GM23338 (cell line): ENCODE measurements around the gene TRPM2.

Experiments used
- CREB1 ChIP-seq: fragments of 250-450 bp; sonication (Bioruptor Pico); IDR thresholded peaks from 2 replicates; pipeline ENCODE4 v1.5.0; 2020; ENCODE audit warnings: low read depth, mild to moderate bottlenecking, moderate library complexity
- EZH2 ChIP-seq: fragments of 200-600 bp; sonication (generic); IDR thresholded peaks from one replicate; pipeline ENCODE4 v1.8.0; 2017; ENCODE audit warnings: antibody characterized with exemption, mild to moderate bottlenecking, low read depth; ENCODE audit not compliant: unreplicated experiment
- EZH2phosphoT487 ChIP-seq: fragments of 200-600 bp; sonication (generic); IDR thresholded peaks from one replicate; pipeline ENCODE4 v1.8.1; 2018; ENCODE audit warnings: antibody characterized with exemption; ENCODE audit not compliant: unreplicated experiment
- JUNB ChIP-seq: IDR thresholded peaks from one replicate; pipeline ENCODE4 v1.6.1; 2016; ENCODE audit warnings: antibody characterized with exemption; ENCODE audit not compliant: unreplicated experiment
- NANOG ChIP-seq: IDR thresholded peaks from 2 replicates; pipeline ENCODE4 v1.6.1; 2016; ENCODE audit warnings: antibody characterized with exemption, borderline replicate concordance
- POLR2AphosphoS5 ChIP-seq: IDR thresholded peaks from 2 replicates; pipeline ENCODE4 v1.6.1; 2016; ENCODE audit warnings: antibody characterized with exemption, low read depth
- REST ChIP-seq: IDR thresholded peaks from one replicate; pipeline ENCODE4 v1.6.1; 2018; ENCODE audit warnings: antibody characterized with exemption; ENCODE audit not compliant: unreplicated experiment
- TF ChIP-seq, protein P1 (sequence below), 2 experiments: fragments of 200-600 bp in 1 of 2; sonication (generic) in 1 of 2; conservative IDR thresholded peaks; 2 replicates each; pipeline versions ENCODE4 v1.5.1 to v1.6.1; 2016 to 2017; ENCODE audit warnings: antibody characterized with exemption in 2 of 2, low read depth in 2 of 2, mild to moderate bottlenecking in 2 of 2, moderate library complexity in 1 of 2
- TF ChIP-seq, protein P2 (sequence below): fragments of 250-450 bp; sonication (Bioruptor Pico); IDR thresholded peaks from 2 replicates; pipeline ENCODE4 v1.5.0; 2020; ENCODE audit warnings: mild to moderate bottlenecking, moderate library complexity

DNA sequence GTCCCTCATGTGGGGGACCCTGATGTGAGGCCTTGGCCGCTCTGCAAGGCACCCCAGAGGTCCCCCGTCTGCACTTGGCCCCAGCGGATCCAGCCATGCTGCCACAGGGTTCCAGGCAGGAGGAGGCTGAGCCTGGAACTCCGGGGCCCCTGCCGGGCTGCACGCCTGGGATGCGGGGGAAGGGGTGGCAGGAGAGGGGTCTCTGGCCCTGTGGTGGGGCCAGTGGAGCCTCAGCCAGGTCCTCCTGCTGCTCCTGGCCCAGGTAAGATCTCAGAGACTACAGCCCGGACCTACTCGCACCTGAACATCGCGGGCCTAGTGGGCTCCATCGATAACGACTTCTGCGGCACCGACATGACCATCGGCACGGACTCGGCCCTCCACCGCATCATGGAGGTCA is 40.7 kb upstream of the TRPM2 start:
- TF ChIP-seq, protein P1, sequence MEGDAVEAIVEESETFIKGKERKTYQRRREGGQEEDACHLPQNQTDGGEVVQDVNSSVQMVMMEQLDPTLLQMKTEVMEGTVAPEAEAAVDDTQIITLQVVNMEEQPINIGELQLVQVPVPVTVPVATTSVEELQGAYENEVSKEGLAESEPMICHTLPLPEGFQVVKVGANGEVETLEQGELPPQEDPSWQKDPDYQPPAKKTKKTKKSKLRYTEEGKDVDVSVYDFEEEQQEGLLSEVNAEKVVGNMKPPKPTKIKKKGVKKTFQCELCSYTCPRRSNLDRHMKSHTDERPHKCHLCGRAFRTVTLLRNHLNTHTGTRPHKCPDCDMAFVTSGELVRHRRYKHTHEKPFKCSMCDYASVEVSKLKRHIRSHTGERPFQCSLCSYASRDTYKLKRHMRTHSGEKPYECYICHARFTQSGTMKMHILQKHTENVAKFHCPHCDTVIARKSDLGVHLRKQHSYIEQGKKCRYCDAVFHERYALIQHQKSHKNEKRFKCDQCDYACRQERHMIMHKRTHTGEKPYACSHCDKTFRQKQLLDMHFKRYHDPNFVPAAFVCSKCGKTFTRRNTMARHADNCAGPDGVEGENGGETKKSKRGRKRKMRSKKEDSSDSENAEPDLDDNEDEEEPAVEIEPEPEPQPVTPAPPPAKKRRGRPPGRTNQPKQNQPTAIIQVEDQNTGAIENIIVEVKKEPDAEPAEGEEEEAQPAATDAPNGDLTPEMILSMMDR (conservative IDR thresholded peaks at IDR 0.05; ENCODE audit: low read depth in 2 of 2) = no peak
- TF ChIP-seq EZH2phosphoT487 = no peak
- TF ChIP-seq POLR2AphosphoS5 = no peak
- TF ChIP-seq JUNB = no peak
- TF ChIP-seq, protein P2, sequence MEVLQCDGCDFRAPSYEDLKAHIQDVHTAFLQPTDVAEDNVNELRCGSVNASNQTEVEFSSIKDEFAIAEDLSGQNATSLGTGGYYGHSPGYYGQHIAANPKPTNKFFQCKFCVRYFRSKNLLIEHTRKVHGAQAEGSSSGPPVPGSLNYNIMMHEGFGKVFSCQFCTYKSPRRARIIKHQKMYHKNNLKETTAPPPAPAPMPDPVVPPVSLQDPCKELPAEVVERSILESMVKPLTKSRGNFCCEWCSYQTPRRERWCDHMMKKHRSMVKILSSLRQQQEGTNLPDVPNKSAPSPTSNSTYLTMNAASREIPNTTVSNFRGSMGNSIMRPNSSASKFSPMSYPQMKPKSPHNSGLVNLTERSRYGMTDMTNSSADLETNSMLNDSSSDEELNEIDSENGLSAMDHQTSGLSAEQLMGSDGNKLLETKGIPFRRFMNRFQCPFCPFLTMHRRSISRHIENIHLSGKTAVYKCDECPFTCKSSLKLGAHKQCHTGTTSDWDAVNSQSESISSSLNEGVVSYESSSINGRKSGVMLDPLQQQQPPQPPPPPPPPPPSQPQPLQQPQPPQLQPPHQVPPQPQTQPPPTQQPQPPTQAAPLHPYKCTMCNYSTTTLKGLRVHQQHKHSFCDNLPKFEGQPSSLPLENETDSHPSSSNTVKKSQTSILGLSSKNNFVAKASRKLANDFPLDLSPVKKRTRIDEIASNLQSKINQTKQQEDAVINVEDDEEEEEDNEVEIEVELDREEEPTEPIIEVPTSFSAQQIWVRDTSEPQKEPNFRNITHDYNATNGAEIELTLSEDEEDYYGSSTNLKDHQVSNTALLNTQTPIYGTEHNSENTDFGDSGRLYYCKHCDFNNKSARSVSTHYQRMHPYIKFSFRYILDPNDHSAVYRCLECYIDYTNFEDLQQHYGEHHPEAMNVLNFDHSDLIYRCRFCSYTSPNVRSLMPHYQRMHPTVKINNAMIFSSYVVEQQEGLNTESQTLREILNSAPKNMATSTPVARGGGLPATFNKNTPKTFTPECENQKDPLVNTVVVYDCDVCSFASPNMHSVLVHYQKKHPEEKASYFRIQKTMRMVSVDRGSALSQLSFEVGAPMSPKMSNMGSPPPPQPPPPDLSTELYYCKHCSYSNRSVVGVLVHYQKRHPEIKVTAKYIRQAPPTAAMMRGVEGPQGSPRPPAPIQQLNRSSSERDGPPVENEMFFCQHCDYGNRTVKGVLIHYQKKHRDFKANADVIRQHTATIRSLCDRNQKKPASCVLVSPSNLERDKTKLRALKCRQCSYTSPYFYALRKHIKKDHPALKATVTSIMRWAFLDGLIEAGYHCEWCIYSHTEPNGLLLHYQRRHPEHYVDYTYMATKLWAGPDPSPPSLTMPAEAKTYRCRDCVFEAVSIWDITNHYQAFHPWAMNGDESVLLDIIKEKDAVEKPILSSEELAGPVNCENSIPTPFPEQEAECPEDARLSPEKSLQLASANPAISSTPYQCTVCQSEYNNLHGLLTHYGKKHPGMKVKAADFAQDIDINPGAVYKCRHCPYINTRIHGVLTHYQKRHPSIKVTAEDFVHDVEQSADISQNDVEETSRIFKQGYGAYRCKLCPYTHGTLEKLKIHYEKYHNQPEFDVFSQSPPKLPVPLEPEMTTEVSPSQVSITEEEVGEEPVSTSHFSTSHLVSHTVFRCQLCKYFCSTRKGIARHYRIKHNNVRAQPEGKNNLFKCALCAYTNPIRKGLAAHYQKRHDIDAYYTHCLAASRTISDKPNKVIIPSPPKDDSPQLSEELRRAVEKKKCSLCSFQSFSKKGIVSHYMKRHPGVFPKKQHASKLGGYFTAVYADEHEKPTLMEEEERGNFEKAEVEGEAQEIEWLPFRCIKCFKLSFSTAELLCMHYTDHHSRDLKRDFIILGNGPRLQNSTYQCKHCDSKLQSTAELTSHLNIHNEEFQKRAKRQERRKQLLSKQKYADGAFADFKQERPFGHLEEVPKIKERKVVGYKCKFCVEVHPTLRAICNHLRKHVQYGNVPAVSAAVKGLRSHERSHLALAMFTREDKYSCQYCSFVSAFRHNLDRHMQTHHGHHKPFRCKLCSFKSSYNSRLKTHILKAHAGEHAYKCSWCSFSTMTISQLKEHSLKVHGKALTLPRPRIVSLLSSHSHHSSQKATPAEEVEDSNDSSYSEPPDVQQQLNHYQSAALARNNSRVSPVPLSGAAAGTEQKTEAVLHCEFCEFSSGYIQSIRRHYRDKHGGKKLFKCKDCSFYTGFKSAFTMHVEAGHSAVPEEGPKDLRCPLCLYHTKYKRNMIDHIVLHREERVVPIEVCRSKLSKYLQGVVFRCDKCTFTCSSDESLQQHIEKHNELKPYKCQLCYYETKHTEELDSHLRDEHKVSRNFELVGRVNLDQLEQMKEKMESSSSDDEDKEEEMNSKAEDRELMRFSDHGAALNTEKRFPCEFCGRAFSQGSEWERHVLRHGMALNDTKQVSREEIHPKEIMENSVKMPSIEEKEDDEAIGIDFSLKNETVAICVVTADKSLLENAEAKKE = no peak
- no peak for TF ChIP-seq EZH2
- no peak for TF ChIP-seq REST
- TF ChIP-seq CREB1 (CRISPR knock-in tag) = no peak
- TF ChIP-seq NANOG = no peak
